Measurements from ENCODE around the gene LORICRIN. TPM values are rescaled to one million over a fixed set of nuclear protein-coding genes. Genes with fewer than 3 reads are reported as not detected.

LORICRIN gene
- total and polyA plus RNA-seq, 4 donors, result not detected

DNA sequence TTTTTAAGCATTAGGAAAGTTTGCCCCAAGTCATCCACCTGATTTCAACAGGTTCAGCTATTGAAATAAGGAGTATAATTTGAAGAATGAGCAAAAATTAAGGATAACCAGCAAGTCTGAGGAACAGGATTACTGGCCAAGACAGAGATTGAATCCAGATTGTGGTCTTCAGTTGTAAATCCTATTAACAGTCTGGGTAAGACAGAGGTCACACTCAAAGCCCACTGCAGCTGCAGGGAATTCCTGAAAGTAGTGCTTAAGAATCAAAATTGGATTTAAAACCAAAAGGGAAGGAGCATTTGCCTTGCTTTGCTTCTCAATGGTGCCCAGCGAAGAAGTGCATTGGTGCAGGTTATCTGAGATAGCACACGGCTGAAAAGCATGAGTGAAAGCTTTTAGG is 6.4 kb upstream of the LORICRIN start:
- WGBS, result 43% methylated on average over 2 of the region's 2 CpGs
- Histone ChIP-seq H3K4me3 (ENCODE audit: low read depth in 1 of 3, low read length in 3 of 3) (no peak overlapping the region), H3K9me3 (ENCODE audit: control insufficient read depth in 4 of 4, low read length in 3 of 4) (no peaks in the 10 kb centered on the region), H3K36me3 (ENCODE audit: control insufficient read depth in 4 of 4, insufficient read depth in 3 of 4, low read depth in 1 of 4, low read length in 3 of 4) (no peaks in the 10 kb centered on the region), H3K27ac (ENCODE audit: low read depth in 1 of 2, low read length in 2 of 2) (no peak overlapping the region), H3K4me1 (ENCODE audit: control insufficient read depth in 4 of 4, insufficient read depth in 4 of 4, low read length in 3 of 4) (no peaks in the 10 kb centered on the region), H3K9ac (ENCODE audit: low read depth in 1 of 2, low read length in 2 of 2) (no peak overlapping the region), H3K27me3 (ENCODE audit: control insufficient read depth in 4 of 4, insufficient read depth in 4 of 4, low read length in 3 of 4) (peaks cover 0 to 7% (median 0%) of the 10 kb centered on the region in 4 donors)
- DNase-seq (ENCODE audit: low spot score), result no peak
- no peak for TF ChIP-seq HNF4A (conservative IDR thresholded peaks at IDR 0.05)
- no peak for TF ChIP-seq SP1 (IDR thresholded peaks at IDR 0.05)
- TF ChIP-seq, protein P1, sequence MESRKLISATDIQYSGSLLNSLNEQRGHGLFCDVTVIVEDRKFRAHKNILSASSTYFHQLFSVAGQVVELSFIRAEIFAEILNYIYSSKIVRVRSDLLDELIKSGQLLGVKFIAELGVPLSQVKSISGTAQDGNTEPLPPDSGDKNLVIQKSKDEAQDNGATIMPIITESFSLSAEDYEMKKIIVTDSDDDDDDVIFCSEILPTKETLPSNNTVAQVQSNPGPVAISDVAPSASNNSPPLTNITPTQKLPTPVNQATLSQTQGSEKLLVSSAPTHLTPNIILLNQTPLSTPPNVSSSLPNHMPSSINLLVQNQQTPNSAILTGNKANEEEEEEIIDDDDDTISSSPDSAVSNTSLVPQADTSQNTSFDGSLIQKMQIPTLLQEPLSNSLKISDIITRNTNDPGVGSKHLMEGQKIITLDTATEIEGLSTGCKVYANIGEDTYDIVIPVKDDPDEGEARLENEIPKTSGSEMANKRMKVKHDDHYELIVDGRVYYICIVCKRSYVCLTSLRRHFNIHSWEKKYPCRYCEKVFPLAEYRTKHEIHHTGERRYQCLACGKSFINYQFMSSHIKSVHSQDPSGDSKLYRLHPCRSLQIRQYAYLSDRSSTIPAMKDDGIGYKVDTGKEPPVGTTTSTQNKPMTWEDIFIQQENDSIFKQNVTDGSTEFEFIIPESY (IDR thresholded peaks at IDR 0.05), result no peak
- TF ChIP-seq EGR1 (IDR thresholded peaks at IDR 0.05; ENCODE audit: low read depth in 2 of 2), result no peak
- TF ChIP-seq YY1 (IDR thresholded peaks at IDR 0.05), result no peak
- TF ChIP-seq, protein P2, sequence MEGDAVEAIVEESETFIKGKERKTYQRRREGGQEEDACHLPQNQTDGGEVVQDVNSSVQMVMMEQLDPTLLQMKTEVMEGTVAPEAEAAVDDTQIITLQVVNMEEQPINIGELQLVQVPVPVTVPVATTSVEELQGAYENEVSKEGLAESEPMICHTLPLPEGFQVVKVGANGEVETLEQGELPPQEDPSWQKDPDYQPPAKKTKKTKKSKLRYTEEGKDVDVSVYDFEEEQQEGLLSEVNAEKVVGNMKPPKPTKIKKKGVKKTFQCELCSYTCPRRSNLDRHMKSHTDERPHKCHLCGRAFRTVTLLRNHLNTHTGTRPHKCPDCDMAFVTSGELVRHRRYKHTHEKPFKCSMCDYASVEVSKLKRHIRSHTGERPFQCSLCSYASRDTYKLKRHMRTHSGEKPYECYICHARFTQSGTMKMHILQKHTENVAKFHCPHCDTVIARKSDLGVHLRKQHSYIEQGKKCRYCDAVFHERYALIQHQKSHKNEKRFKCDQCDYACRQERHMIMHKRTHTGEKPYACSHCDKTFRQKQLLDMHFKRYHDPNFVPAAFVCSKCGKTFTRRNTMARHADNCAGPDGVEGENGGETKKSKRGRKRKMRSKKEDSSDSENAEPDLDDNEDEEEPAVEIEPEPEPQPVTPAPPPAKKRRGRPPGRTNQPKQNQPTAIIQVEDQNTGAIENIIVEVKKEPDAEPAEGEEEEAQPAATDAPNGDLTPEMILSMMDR (IDR thresholded peaks at IDR 0.05; ENCODE audit: low read depth, low read length, missing input control), result no peak
- TF ChIP-seq, protein P3, sequence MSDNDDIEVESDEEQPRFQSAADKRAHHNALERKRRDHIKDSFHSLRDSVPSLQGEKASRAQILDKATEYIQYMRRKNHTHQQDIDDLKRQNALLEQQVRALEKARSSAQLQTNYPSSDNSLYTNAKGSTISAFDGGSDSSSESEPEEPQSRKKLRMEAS (IDR thresholded peaks at IDR 0.05), result no peak
- TF ChIP-seq TAF1 (conservative IDR thresholded peaks at IDR 0.05), result no peak
- TF ChIP-seq JUND (IDR thresholded peaks at IDR 0.05), result no peak
- TF ChIP-seq, protein P4, sequence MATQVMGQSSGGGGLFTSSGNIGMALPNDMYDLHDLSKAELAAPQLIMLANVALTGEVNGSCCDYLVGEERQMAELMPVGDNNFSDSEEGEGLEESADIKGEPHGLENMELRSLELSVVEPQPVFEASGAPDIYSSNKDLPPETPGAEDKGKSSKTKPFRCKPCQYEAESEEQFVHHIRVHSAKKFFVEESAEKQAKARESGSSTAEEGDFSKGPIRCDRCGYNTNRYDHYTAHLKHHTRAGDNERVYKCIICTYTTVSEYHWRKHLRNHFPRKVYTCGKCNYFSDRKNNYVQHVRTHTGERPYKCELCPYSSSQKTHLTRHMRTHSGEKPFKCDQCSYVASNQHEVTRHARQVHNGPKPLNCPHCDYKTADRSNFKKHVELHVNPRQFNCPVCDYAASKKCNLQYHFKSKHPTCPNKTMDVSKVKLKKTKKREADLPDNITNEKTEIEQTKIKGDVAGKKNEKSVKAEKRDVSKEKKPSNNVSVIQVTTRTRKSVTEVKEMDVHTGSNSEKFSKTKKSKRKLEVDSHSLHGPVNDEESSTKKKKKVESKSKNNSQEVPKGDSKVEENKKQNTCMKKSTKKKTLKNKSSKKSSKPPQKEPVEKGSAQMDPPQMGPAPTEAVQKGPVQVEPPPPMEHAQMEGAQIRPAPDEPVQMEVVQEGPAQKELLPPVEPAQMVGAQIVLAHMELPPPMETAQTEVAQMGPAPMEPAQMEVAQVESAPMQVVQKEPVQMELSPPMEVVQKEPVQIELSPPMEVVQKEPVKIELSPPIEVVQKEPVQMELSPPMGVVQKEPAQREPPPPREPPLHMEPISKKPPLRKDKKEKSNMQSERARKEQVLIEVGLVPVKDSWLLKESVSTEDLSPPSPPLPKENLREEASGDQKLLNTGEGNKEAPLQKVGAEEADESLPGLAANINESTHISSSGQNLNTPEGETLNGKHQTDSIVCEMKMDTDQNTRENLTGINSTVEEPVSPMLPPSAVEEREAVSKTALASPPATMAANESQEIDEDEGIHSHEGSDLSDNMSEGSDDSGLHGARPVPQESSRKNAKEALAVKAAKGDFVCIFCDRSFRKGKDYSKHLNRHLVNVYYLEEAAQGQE (IDR thresholded peaks at IDR 0.05), result no peak
- TF ChIP-seq, protein P5, sequence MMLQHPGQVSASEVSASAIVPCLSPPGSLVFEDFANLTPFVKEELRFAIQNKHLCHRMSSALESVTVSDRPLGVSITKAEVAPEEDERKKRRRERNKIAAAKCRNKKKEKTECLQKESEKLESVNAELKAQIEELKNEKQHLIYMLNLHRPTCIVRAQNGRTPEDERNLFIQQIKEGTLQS (IDR thresholded peaks at IDR 0.05), result no peak
- TF ChIP-seq FOXA2 (IDR thresholded peaks at IDR 0.05), result no peak
- TF ChIP-seq RXRA (IDR thresholded peaks at IDR 0.05), result no peak
- no peak for TF ChIP-seq HNF4G (IDR thresholded peaks at IDR 0.05)

DNA sequence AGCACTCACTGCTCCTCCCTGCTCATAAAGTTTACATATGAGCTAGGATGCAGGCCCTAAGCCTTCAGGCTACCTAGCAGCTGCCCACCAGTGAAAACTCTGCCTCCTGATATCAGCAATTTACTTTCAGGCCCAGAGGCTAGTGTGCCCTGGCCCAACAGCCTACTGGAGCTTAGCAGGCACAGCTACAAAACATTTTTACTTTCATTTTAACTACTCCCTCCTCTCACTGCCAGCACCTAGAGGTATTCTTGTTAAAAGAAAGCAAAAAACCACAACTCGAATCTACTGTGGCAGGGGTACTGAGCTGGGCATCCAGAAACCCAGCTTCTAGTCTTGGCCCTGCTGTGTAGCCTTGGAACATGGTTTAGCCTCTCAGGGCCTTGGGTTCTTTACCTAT is 5.8 kb upstream of the LORICRIN start:
- H3K27me3 ChIP-seq (ENCODE audit: control insufficient read depth in 4 of 4, insufficient read depth in 4 of 4, low read length in 3 of 4), result peaks cover 0 to 7% (median 0%) of the 10 kb centered on the region in 4 donors
- H3K36me3 ChIP-seq (ENCODE audit: control insufficient read depth in 4 of 4, insufficient read depth in 3 of 4, low read depth in 1 of 4, low read length in 3 of 4), result no peaks in the 10 kb centered on the region
- H3K9ac ChIP-seq (ENCODE audit: low read depth in 1 of 2, low read length in 2 of 2), result no peak overlapping the region
- H3K4me1 ChIP-seq (ENCODE audit: control insufficient read depth in 4 of 4, insufficient read depth in 4 of 4, low read length in 3 of 4), result no peaks in the 10 kb centered on the region
- H3K9me3 ChIP-seq (ENCODE audit: control insufficient read depth in 4 of 4, low read length in 3 of 4), result no peaks in the 10 kb centered on the region
- H3K4me3 ChIP-seq (ENCODE audit: low read depth in 1 of 3, low read length in 3 of 3), result no peak overlapping the region
- DNase-seq (ENCODE audit: low spot score), result no peak
- no peak overlapping the region for H3K27ac ChIP-seq (ENCODE audit: low read depth in 1 of 2, low read length in 2 of 2)
- WGBS, result 45% methylated on average over 1 of the region's 1 CpG
- TF ChIP-seq, protein P1 (IDR thresholded peaks at IDR 0.05), result no peak
- no peak for TF ChIP-seq EGR1 (IDR thresholded peaks at IDR 0.05; ENCODE audit: low read depth in 2 of 2)
- no peak for TF ChIP-seq JUND (IDR thresholded peaks at IDR 0.05)
- TF ChIP-seq HNF4A (conservative IDR thresholded peaks at IDR 0.05), result no peak
- no peak for TF ChIP-seq RAD21 (IDR thresholded peaks at IDR 0.05)
- TF ChIP-seq, protein P5 (IDR thresholded peaks at IDR 0.05), result no peak
- TF ChIP-seq SP1 (IDR thresholded peaks at IDR 0.05), result no peak
- no peak for TF ChIP-seq RXRA (IDR thresholded peaks at IDR 0.05)
- TF ChIP-seq, protein P3 (IDR thresholded peaks at IDR 0.05), result no peak
- TF ChIP-seq, protein P2 (IDR thresholded peaks at IDR 0.05; ENCODE audit: low read depth, low read length, missing input control), result no peak
- TF ChIP-seq GABPA (IDR thresholded peaks at IDR 0.05 in 1 of 2, conservative IDR thresholded peaks at IDR 0.05 in 1 of 2), result no peak
